ENCODE measurements around the gene PIGU.

PIGU gene

GRCh38 chr20:34549291-34549928, 127.5 kb downstream of the PIGU start:
- peak; percentile 20 to 52 (median 21) for DNase-seq

DNA sequence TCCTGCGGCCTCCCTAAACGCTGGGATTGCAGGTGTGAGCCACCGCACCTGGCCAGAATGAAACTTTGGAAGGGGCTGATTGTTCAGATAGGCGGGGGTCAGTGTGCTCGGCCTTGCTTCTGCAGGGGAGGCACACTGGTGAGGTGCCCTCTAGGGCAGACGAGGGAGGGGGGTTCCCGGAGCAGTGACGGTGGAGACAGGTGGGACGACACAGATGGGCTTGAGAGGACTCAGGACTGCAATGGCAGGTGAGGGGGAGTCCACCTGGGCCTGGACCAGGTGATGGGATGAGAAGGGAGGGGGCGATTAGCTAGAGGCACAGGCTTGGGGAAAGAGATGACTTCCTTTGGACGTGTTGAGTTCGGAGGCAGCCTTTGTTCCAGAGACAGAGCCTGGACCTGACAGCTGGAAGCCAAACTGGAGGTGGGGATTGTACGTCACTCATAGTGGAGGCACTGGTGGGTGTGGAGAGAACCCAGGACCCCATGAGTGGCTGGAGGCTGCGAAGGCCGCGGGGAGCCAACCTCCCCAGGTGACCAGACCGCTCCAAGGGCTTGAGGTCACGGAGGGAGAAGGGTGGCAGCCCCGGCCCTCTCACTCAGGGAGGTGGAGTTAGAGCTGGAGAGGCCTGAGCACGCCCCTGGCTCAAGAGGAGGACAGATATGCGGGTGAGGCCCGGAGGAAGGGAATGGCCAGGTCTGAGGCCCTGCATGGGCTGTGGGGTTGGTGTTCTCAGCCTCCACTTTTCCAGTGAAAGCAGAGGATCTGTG, 128.9 kb downstream of the PIGU start:
- DNase-seq: peak in 1 of 3 experiments; percentile 53

DNA sequence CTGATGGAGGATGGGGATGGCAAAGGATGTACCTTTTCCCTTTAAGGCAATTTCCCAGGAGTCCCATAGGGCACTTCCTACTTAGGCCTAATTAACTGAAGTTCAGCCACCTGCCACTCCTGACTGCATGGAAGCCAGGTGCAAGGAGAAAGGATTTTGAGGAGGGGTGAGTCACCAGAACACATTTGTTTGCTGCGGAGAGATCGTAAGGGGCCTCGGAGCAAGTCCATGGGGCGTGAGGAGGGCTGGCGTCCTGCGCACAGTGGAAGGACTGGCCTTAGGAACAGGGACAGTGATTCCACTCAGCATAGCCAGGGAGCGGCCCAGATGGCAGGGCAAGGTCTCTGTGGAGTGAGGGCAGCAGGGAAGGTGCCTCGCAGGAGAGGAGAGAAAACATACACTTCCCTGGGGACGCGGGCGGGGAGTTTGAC, 130.1 kb downstream of the PIGU start:
- peak; percentile 90 to 98 (median 91) for DNase-seq

DNA sequence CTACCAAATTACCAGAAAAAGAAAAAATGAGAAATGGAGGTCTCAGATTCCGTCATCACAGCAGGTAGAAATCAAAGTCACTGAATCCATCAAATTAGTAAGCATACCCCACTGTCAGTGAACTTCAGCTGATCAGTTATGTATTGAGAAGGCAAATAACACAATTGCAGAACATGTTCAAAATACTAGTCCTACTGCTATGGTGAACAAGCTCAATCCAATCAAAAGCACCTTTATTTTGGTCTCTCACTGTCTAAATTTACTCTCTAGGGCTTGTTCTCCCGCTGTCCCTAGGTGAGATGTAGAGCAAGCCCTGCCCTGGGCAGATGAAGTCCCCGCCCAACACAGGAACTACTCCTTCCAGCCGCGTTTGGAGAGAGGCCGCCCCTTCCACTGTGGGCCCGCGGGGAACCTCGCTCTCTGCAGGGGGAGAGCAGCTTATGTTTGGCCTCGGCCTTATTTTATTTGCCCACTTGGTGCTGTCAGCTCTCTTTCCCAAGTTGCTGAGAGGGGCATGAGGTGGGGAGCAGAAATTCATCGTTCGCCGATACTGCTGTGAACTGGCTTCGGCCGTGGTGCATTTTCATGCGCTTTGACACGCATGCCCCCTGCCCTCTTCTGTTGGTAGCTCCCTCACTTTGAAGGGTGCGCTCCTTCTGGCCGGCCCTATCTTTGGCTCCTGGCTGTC, 132.6 kb downstream of the PIGU start:
- peak in 1 of 3 experiments; percentile 22 for DNase-seq

DNA sequence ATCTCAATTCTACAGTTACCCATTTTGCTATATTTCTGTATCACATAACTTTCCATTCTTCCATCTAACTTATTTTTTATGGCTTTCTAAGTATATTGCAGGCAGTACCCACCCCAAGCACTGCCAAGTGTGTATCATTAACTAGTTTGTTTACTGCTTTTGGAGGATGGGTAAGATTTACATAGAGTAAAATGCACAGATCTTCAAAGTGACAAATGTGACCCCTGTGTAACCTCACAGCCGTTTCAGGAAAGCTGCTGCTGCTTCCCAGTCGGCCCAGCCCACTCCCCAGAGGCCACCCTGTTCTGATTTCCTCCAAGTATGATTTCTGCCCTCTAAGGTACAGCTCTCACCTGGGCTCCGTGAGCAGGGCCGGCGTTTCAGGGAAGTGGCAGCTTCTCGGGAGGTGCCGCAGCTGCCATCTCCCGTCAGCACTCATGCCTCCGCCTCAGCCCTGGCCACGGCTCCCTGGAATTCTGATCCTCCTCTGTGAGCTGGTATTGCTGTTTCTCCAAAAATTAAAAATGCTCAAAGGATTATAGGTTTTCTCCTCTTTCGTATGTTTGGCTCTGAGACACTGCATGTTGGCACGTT, 133.3 kb downstream of the PIGU start:
- DNase-seq: peak in 2 of 3 experiments; percentile 27 to 33

DNA sequence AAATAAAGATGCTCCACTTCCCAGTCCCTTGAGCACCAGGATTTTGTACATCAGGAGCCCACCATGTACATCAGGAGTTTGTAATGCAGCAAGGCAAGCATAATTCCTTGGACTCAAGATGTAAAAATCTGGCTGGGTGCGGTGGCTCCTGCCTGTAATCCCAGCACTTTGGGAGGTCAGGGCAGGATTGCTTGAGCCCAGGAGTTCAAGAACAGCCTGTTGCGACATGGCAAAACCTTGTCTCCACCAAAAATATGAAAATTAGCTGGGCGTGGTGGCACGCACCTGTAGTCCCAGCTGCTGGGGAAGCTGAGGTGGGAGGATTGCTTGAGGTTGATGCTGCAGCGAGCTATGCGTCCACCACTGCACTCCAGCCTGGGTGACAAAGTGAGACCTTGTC, 134.5 kb downstream of the PIGU start:
- no peak for DNase-seq

GRCh38 chr20:34541917-34542316, 135.0 kb downstream of the PIGU start:
- no peak for DNase-seq

- DNase-seq: no peak
Observed at GRCh38 chr20:34541264-34541901, 135.5 kb downstream of the PIGU start.

- no peak for DNase-seq
Observed at GRCh38 chr20:34540596-34541263, 136.2 kb downstream of the PIGU start.

DNA sequence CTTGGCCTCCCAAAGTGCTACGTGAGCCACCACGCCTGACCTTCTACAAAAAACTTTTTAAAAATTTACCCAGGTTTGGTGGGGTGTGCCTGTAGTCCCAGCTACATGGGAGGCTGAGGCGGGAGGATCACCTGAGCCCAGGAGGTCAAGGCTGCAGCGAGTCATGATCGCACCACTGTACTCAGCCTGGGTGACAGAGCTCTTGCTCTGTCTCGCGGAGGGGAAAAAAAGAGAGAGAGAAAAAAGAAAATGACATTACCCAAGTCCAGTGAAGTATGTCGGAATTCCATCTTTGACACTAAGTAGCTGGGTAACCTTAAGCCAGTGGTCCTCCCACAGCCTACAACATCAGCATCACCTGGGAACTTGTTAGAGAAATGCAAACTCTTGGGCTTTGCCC, 137.1 kb downstream of the PIGU start:
- no peak for DNase-seq

GRCh38 chr20:34538671-34539123, 138.2 kb downstream of the PIGU start:
- DNase-seq: peak in 1 of 3 experiments; percentile 60

GRCh38 chr20:34537651-34538050, 139.2 kb downstream of the PIGU start:
- DNase-seq: no peak

DNA sequence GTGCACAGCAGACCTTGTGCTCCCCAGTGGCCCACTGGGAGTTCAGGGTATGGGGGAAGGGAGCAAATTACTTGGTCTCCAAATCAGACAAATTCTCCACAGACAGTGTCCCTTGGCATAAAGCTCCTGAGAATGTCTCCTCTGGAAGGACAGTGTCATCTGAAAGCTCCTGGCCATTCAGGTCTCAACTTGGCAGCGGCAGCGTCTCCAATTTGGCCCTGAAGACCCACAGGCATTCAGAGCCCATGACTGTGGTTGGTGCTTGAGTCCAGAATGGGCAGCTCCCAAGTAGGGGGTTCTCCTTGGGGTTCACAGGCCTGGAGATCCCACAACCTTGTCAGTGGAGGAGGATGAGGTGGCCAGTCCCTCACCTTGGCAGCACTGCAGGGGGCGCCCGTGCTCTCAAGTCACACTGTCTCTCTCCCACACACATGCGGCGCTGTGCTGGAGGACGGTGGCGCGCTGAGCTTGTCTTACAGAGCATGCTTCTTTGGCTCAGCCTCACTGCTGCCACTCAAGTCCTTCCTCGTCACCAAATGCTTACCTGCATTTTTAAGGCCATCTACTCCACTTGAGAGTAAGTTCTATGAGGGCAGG, 140.0 kb downstream of the PIGU start:
- DNase-seq: peak; percentile 10 to 31 (median 21)

- no peak for DNase-seq
Observed at GRCh38 chr20:34535857-34536256, 141.0 kb downstream of the PIGU start.

DNA sequence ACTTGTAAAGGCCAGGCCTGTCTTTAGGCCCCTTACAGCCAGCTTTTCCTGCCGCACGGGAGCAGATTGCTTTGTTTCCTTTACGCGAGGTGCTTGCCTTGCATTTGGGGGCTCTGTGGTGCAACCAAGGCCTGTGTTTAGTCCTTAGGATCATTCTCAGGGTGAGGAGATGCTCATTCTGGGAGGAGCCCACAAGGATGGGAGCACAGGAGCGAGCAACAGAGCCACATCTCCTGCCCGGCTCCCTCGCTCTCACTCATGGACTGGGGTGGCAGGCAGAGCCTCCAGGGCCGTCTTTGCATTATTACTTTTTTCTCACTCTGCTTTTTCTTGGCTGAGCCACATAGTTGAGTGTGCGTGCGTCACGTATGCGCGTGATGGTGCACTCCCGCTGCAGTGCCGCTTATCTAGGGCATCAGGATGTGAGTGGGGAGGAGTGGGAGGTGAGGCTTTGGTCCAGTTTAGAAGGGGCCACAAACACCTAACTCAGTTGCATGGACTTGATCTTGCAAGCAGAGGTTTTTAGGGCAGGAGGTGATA, 141.5 kb downstream of the PIGU start:
- DNase-seq: no peak

GRCh38 chr20:34534391-34535165, 142.3 kb downstream of the PIGU start:
- no peak for DNase-seq

GRCh38 chr20:34532756-34533155, 144.1 kb downstream of the PIGU start:
- no peak for DNase-seq

GRCh38 chr20:34532320-34532719, 144.6 kb downstream of the PIGU start:
- DNase-seq: no peak

GRCh38 chr20:34531608-34532265, 145.2 kb downstream of the PIGU start:
- DNase-seq: no peak

DNA sequence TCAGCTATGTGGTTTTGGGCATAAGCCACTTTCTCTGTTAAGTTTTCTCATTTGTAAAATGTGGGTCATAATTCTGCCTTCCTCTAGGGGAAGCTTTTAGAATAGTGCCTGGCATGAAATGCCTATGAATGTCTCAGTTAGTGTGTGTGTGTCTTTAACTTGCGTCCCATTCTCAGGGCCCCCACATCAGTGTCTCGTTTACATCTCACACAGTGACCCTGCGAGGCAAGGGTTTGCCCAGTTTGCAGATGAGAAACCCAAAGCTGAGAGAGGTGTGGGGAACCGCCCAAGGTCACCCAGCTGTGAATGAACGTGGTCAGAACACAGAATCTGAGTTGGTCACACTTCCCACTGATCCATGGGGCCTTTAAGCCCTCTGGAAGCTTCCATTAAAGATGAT, 146.6 kb downstream of the PIGU start:
- DNase-seq: no peak

Data from NCI-H1417 (cell line).